ENCODE data around the gene C6orf62.

DNA sequence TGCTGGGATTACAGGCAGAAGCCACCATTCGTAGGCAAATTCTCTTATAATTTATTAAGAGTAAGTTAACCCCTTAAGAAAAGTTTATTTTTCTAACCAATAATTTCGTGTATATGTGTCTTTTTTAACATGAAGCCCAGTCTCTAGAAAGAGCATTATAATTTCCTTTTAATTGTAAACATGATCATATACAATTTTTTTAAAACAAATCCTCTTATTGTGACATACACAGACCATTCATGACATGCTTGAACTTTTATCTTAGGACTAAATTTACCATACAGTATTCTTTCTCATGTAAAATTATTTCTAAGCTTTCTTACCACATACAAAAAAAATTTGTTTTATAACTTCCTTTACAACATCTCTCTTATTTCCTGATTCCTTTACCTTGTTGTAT lies 45.3 kb downstream of the C6orf62 start:
- TF ChIP-seq EZH2 (IDR thresholded peaks at IDR 0.05) (no peak), FOXP2 (optimal IDR thresholded peaks at IDR 0.05; ENCODE audit: control extremely low read depth, extremely low read length, insufficient read depth) (no peak)
